ENCODE measurements around the gene ACTRT2. TPM values are rescaled to one million over a fixed set of nuclear protein-coding genes. Genes with fewer than 3 reads are reported as not detected.

Gene ACTRT2
- polyA plus RNA-seq, 1 of the 3 experiments (the other 2 are of a cell fraction) = not detected

DNA sequence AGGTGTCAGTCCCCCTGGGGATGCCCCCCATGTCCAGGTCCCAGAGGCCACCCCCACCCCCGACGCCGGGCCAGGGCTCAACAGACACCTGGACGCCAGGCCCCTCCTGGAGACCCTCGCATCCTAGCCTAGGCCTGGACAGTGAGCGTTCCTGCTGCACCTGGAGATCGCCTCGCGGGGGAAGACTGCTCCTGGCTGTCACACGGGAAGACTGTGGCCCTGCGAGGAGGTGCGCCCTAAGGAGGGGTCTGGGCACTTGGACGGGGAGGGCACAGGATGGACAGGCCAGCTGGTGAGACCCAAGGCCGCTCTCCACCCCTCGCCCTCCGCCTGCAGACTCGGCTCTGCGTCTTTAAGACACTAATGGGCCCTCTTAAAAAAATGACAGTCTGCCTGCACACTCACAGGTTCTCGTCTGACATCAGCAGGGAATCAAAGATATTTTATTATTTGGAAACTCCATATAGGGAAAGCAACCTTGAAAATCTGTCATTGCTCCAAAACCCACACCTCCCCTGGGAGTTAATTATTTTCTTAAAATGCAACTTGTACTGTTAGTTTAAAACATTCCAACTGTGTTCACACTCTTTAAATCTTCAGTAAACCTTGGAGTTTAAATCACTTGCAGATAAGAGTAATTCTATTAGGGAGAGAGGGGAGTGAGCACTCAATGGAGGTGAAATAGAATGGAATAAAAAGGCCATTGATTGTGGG, 45.6 kb upstream of the ACTRT2 start:
- CTCF ChIA-PET = no interaction called here
- no peaks in the 10 kb centered on the region for H3K9me3 ChIP-seq

GRCh38 chr1:2976180-2976562, 45.1 kb upstream of the ACTRT2 start:
- DNase-seq = no peak
- no peaks in the 10 kb centered on the region for H3K79me2 ChIP-seq (ENCODE audit: insufficient read depth)
- no peaks in the 10 kb centered on the region for H3K27me3 ChIP-seq (ENCODE audit: insufficient read depth)
- H3K9ac ChIP-seq = no peak overlapping the region
- no peak overlapping the region for H2AFZ ChIP-seq (ENCODE audit: low read depth)
- no peaks in the 10 kb centered on the region for H3K36me3 ChIP-seq (replicated peaks in 1 of 2; ENCODE audit: control insufficient read depth in 1 of 2, insufficient read depth in 2 of 2, low read length in 1 of 2)
- POLR2A ChIA-PET = no interaction called here
- 18% methylated on average over 6 of the region's 6 CpGs for WGBS (ENCODE audit: low lambda C conversion rate)
- H3K9me2 ChIP-seq = no peaks in the 10 kb centered on the region
- no peak overlapping the region for H3K27ac ChIP-seq (ENCODE audit: low read depth in 2 of 2, low read length in 1 of 2)
- CTCF ChIA-PET = no interaction called here
- no peaks in the 10 kb centered on the region for H3K9me3 ChIP-seq
- H4K20me1 ChIP-seq (ENCODE audit: insufficient read depth) = no peaks in the 10 kb centered on the region
- no peak overlapping the region for H3K4me3 ChIP-seq (ENCODE audit: low read depth in 2 of 2, low read length in 1 of 2)
- no peaks in the 10 kb centered on the region for H3F3A ChIP-seq (replicated peaks; ENCODE audit: insufficient read depth)
- no peaks in the 10 kb centered on the region for H3K4me1 ChIP-seq (ENCODE audit: control insufficient read depth in 1 of 2, insufficient read depth in 2 of 2, low read depth in 1 of 2, low read length in 1 of 2)
- H3K4me2 ChIP-seq = no peak overlapping the region
- TF ChIP-seq CHD2 (IDR thresholded peaks at IDR 0.05; ENCODE audit: low read length, partially characterized antibody) (no peak), NRF1 (IDR thresholded peaks at IDR 0.05; ENCODE audit: low read depth, low read length) (no peak), FOXM1 (IDR thresholded peaks at IDR 0.05; ENCODE audit: low read depth) (no peak), NFIC (IDR thresholded peaks at IDR 0.05; ENCODE audit: borderline replicate concordance) (no peak), SMC3 (IDR thresholded peaks at IDR 0.05; ENCODE audit: low read depth, low read length) (no peak), YY1 (IDR thresholded peaks at IDR 0.05; ENCODE audit: low read depth) (no peak), TCF12 (IDR thresholded peaks at IDR 0.05) (no peak), EZH2phosphoT487 (IDR thresholded peaks at IDR 0.05; ENCODE audit: borderline replicate concordance, low read depth) (no peak), EP300 (IDR thresholded peaks at IDR 0.05; ENCODE audit: borderline replicate concordance in 1 of 2, low read depth in 1 of 2, low read length in 1 of 2) (no peak), GATA2 (CRISPR knock-in tag; IDR thresholded peaks at IDR 0.05) (no peak), MEF2A (IDR thresholded peaks at IDR 0.05; ENCODE audit: borderline replicate concordance, low read depth) (no peak), RFX5 (IDR thresholded peaks at IDR 0.05; ENCODE audit: low read length) (no peak)
- TF ChIP-seq, protein P1, sequence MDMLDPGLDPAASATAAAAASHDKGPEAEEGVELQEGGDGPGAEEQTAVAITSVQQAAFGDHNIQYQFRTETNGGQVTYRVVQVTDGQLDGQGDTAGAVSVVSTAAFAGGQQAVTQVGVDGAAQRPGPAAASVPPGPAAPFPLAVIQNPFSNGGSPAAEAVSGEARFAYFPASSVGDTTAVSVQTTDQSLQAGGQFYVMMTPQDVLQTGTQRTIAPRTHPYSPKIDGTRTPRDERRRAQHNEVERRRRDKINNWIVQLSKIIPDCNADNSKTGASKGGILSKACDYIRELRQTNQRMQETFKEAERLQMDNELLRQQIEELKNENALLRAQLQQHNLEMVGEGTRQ (IDR thresholded peaks at IDR 0.05; ENCODE audit: borderline replicate concordance, low read depth, low read length) = no peak
- TF ChIP-seq, protein P2, sequence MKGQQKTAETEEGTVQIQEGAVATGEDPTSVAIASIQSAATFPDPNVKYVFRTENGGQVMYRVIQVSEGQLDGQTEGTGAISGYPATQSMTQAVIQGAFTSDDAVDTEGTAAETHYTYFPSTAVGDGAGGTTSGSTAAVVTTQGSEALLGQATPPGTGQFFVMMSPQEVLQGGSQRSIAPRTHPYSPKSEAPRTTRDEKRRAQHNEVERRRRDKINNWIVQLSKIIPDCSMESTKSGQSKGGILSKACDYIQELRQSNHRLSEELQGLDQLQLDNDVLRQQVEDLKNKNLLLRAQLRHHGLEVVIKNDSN (IDR thresholded peaks at IDR 0.05; ENCODE audit: borderline replicate concordance, low read depth) = no peak
- TF ChIP-seq, protein P3, sequence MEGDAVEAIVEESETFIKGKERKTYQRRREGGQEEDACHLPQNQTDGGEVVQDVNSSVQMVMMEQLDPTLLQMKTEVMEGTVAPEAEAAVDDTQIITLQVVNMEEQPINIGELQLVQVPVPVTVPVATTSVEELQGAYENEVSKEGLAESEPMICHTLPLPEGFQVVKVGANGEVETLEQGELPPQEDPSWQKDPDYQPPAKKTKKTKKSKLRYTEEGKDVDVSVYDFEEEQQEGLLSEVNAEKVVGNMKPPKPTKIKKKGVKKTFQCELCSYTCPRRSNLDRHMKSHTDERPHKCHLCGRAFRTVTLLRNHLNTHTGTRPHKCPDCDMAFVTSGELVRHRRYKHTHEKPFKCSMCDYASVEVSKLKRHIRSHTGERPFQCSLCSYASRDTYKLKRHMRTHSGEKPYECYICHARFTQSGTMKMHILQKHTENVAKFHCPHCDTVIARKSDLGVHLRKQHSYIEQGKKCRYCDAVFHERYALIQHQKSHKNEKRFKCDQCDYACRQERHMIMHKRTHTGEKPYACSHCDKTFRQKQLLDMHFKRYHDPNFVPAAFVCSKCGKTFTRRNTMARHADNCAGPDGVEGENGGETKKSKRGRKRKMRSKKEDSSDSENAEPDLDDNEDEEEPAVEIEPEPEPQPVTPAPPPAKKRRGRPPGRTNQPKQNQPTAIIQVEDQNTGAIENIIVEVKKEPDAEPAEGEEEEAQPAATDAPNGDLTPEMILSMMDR (IDR thresholded peaks at IDR 0.05) = no peak

More for the DNA sequence above, 45.6 kb upstream of the ACTRT2 start:
- H3F3A ChIP-seq (replicated peaks; ENCODE audit: insufficient read depth) = no peaks in the 10 kb centered on the region
- no peaks in the 10 kb centered on the region for H3K79me2 ChIP-seq (ENCODE audit: insufficient read depth)
- no peak overlapping the region for H3K4me2 ChIP-seq
- no peak overlapping the region for H2AFZ ChIP-seq (ENCODE audit: low read depth)
- POLR2A ChIA-PET = no interaction called here
- no peaks in the 10 kb centered on the region for H3K36me3 ChIP-seq (replicated peaks in 1 of 2; ENCODE audit: control insufficient read depth in 1 of 2, insufficient read depth in 2 of 2, low read length in 1 of 2)
- H3K27ac ChIP-seq (ENCODE audit: low read depth in 2 of 2, low read length in 1 of 2) = no peak overlapping the region
- DNase-seq = no peak
- H3K4me1 ChIP-seq (ENCODE audit: control insufficient read depth in 1 of 2, insufficient read depth in 2 of 2, low read depth in 1 of 2, low read length in 1 of 2) = no peaks in the 10 kb centered on the region
- 6% methylated on average over 19 of the region's 19 CpGs for WGBS (ENCODE audit: low lambda C conversion rate)
- no peaks in the 10 kb centered on the region for H3K27me3 ChIP-seq (ENCODE audit: insufficient read depth)
- H3K4me3 ChIP-seq (ENCODE audit: low read depth in 2 of 2, low read length in 1 of 2) = no peak overlapping the region
- no peaks in the 10 kb centered on the region for H3K9me2 ChIP-seq
- TF ChIP-seq RAD21 (IDR thresholded peaks at IDR 0.05; ENCODE audit: low read length) (no peak), SIN3A (IDR thresholded peaks at IDR 0.05; ENCODE audit: borderline replicate concordance, low read depth, low read length) (no peak), RCOR1 (IDR thresholded peaks at IDR 0.05; ENCODE audit: low read length) (no peak), YY1 (IDR thresholded peaks at IDR 0.05; ENCODE audit: low read depth) (no peak), ELF1 (IDR thresholded peaks at IDR 0.05) (no peak), EZH2phosphoT487 (IDR thresholded peaks at IDR 0.05; ENCODE audit: borderline replicate concordance, low read depth) (no peak), TEAD4 (IDR thresholded peaks at IDR 0.05; ENCODE audit: borderline replicate concordance, insufficient read depth) (no peak), MEF2A (IDR thresholded peaks at IDR 0.05; ENCODE audit: borderline replicate concordance, low read depth) (no peak), MXI1 (IDR thresholded peaks at IDR 0.05; ENCODE audit: low read depth, low read length) (no peak), POLR2AphosphoS5 (IDR thresholded peaks at IDR 0.05; ENCODE audit: low read depth, low read length) (no peak), CHD2 (IDR thresholded peaks at IDR 0.05; ENCODE audit: low read length, partially characterized antibody) (no peak), RXRA (IDR thresholded peaks at IDR 0.05; ENCODE audit: borderline replicate concordance, low read depth) (no peak), FOXJ3 (CRISPR knock-in tag; IDR thresholded peaks at IDR 0.05) (no peak), FOXM1 (IDR thresholded peaks at IDR 0.05; ENCODE audit: low read depth) (no peak)
- TF ChIP-seq, protein P1 (IDR thresholded peaks at IDR 0.05; ENCODE audit: borderline replicate concordance, low read depth, low read length) = no peak
- TF ChIP-seq, protein P4, sequence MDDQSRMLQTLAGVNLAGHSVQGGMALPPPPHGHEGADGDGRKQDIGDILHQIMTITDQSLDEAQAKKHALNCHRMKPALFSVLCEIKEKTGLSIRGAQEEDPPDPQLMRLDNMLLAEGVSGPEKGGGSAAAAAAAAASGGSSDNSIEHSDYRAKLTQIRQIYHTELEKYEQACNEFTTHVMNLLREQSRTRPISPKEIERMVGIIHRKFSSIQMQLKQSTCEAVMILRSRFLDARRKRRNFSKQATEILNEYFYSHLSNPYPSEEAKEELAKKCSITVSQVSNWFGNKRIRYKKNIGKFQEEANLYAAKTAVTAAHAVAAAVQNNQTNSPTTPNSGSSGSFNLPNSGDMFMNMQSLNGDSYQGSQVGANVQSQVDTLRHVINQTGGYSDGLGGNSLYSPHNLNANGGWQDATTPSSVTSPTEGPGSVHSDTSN (IDR thresholded peaks at IDR 0.05) = no peak
- H4K20me1 ChIP-seq (ENCODE audit: insufficient read depth) = no peaks in the 10 kb centered on the region
- H3K9ac ChIP-seq = no peak overlapping the region

Measured in SK-N-SH (cell line).